GM12873 (cell line): ENCODE data around the gene PEX10.

Source experiments
- TF ChIP-seq, protein P1 (sequence below): IDR thresholded peaks from 2 replicates; pipeline ENCODE4 v1.5.1; 2012; ENCODE audit warnings: low read depth, mild to moderate bottlenecking, moderate library complexity, low read length, control low read depth; ENCODE audit not compliant: insufficient read depth; ENCODE audit errors: missing control alignments

PEX10 gene

DNA sequence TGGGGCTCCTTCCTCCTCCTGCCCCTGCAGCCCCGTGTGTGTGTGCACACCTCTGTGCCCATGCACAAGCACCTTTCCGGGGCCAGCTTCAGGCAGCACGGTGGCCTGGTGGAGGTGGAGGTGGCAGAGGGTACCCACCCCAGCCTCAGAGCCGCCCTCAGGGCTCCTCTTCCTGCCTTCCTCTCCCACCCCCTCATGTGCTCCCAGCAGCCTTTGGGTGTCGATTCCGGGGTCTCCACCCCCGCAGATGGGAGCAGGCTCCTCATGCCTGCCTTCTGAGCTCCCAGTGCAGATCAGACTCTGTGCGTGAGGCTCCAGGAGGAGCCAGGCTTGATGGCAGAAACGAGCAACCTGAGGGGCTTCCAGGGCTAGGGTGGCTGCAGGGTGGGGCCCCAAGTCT lies 34.5 kb upstream of the PEX10 start:
- TF ChIP-seq, protein P1, sequence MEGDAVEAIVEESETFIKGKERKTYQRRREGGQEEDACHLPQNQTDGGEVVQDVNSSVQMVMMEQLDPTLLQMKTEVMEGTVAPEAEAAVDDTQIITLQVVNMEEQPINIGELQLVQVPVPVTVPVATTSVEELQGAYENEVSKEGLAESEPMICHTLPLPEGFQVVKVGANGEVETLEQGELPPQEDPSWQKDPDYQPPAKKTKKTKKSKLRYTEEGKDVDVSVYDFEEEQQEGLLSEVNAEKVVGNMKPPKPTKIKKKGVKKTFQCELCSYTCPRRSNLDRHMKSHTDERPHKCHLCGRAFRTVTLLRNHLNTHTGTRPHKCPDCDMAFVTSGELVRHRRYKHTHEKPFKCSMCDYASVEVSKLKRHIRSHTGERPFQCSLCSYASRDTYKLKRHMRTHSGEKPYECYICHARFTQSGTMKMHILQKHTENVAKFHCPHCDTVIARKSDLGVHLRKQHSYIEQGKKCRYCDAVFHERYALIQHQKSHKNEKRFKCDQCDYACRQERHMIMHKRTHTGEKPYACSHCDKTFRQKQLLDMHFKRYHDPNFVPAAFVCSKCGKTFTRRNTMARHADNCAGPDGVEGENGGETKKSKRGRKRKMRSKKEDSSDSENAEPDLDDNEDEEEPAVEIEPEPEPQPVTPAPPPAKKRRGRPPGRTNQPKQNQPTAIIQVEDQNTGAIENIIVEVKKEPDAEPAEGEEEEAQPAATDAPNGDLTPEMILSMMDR: no peak

DNA sequence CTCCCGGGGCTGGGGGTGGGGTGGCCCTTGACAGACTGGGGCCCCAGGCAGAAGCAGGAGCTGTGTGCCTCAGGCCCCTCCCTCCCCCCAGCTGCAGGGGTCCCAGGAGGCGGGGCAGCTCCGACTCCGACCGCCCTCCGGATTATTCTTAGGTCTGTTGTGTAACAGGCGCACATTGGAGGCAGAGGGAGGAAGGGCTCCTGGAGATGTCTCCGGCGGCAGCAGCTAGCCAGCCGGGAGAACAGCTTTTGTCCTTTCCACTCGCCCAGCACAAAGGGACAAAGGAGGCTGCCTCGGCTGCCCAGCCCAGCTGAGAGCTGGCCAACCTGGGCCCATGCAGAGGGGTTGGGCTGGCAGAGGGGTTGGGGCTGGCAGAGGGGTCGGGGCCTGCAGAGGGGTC lies 34.0 kb upstream of the PEX10 start:
- TF ChIP-seq, protein P1: no peak

DNA sequence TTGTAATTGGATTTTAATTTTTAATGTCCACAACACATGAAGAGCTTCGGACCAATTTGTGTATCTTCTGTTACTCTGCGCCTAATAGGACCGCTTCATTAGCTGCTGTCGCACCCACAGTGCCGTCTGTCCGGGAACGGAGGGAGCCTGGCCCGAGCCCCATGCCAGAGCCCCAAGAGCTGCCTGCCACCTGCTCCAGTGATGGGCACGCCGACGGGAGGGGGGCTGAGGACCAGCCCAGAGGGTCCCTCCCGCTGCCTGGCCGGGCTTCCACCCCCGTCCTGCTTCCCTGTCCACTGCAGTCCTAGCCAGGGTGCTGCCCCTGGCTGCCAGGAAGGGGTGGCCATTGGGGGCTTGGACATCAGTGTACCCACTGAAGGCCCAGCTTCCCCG lies 33.5 kb upstream of the PEX10 start:
- TF ChIP-seq, protein P1: no peak

DNA sequence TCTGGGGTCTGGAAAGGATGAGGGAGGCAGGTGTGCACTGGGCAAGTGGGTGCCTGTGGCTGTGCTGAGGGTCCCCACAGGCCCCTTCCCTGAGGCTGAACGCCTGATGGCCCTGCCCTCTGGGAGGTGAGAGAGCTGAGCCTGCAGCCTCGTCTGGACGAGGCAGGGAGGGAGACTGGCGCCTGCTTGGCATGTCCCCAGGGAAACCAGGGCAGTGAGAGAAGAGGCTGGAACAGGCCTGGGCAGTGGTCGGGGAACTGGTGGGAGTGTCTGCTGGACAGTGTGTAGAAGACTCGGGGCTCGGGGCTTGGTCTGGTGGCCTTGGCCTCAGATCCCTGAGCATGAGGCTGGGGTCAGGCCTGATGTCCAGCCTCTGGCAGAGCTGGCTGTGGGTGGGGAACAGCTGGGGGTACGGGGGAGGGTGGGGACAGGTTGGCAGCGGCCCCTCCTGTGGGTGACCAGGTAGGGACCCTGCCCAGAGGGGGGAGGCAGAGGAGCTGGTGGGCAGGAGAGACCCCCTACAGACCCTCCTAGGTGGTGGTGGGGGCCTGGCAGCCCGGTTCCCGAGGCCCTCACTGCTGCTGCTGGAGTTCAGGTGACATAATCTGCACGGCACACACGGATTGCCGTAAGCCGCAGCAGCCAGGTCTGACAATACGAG lies 32.9 kb upstream of the PEX10 start:
- TF ChIP-seq, protein P1: no peak

DNA sequence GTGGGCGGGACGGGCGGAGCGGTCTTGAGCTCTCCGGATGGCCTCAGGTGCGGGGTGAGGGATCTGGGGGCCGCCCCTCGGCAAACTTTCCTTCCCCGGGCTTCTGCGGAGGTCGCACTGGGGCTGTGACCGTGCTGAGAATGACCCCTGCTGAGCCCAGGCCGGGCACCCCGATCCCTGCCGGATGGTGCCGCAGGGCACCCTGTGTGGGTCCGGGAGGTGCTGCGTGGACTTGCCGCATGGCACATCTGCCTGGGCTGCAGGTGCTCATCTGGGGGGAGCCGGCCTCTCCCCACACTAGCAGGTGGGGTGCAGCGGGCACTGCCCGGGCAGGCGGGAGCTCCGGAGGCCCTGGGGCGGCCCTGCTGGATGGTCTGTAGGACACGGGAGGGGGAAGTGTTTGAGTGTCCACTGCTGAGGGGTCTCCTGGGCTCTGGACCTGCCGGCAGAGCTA lies 31.8 kb upstream of the PEX10 start:
- TF ChIP-seq, protein P1: no peak

DNA sequence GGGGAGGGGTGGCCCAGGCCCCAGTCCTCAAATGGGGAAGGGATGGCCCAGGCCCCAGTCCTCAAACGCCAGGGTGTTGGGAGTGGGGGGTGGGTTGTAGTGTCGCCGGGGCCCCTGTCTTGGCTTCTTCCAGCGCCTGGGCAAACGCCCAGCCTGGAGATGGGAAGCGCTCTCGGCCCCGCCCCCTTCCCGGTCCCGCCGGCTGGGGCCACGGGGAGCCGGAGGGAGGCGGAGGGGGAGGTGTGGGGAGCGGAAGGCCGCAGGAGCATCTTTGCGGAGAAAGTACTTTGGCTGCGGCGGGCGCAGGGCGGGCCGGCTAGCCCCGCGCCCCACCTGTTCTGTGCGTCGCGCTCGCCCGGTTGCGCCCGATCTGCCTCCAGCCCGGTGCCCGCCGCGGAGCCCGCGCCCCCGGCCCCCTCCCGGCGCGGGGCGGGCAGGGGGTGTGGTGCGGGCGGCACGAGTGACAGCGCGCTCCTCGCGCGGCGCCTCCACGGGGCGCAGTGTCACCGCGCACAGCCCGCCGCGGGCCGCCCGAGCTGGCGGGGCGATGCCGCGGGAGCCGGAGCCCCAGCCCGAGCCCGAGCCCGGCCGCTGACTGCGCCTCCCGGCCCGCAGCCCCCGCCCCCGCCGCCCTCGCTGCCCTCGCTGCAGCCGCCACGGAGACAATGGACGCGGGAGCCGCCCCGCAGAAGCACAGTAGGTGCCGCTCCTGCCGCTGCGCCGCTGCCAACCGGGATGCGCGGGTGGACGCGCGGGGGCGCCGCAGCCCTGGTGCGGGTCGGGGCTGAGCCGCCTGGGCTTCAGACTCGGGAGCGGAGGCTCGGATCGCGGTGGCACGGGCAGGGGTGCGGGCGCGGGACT lies 31.1 kb upstream of the PEX10 start:
- TF ChIP-seq, protein P1: peak; percentile 4

DNA sequence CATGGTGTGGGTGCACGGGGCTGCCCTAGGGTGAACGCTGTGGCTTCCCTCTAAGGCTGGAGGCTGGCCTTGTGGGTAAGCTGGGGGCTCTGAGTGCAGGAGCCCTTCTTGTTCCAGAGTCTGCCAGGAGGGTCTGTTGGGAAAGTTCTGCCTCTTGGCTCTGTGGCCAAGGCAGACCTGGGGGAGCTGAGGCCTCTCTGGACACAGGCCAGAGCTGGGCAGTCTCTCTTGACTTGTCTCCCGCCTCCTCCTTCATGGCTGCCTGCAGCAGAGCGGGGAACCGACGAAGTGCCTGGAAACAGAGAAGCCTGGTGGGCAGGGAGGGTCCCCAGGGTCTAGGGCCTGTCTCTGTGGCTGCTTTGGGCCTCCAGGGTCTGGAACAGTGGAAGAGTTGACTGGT lies 30.3 kb upstream of the PEX10 start:
- TF ChIP-seq, protein P1: no peak
